GM18520 (cell line): ENCODE measurements around the gene SGSM2.

ENCODE experiments used
- ATAC-seq: cut with Tn5 transposase; IDR thresholded peaks from one replicate; pipeline ENCODE4 v1.9.1; 2021; ENCODE audit not compliant: unreplicated experiment

SGSM2 gene

GRCh38 chr17:2384439-2385127, 47.3 kb downstream of the SGSM2 start:
- ATAC-seq: no peak

GRCh38 chr17:2385240-2386210, 48.2 kb downstream of the SGSM2 start:
- no peak for ATAC-seq

GRCh38 chr17:2386400-2387085, 49.2 kb downstream of the SGSM2 start:
- ATAC-seq: no peak

- no peak for ATAC-seq
Observed at GRCh38 chr17:2387086-2388019, 50.1 kb downstream of the SGSM2 start.

- no peak for ATAC-seq
Observed at GRCh38 chr17:2388020-2388682, 50.9 kb downstream of the SGSM2 start.

GRCh38 chr17:2388683-2389055, 51.4 kb downstream of the SGSM2 start:
- no peak for ATAC-seq

GRCh38 chr17:2390199-2390836, 53.0 kb downstream of the SGSM2 start:
- ATAC-seq: no peak

- no peak for ATAC-seq
Observed at GRCh38 chr17:2391597-2392251, 54.4 kb downstream of the SGSM2 start.

- ATAC-seq: peak; percentile 41
Observed at GRCh38 chr17:2392252-2393173, 55.2 kb downstream of the SGSM2 start.

- ATAC-seq: peak; percentile 35
Observed at GRCh38 chr17:2393174-2393953, 56.1 kb downstream of the SGSM2 start.

GRCh38 chr17:2393954-2394749, 56.9 kb downstream of the SGSM2 start:
- no peak for ATAC-seq

- ATAC-seq: no peak
Observed at GRCh38 chr17:2394775-2395201, 57.5 kb downstream of the SGSM2 start.

GRCh38 chr17:2395258-2396181, 58.2 kb downstream of the SGSM2 start:
- ATAC-seq: no peak

GRCh38 chr17:2396192-2396567, 58.9 kb downstream of the SGSM2 start:
- ATAC-seq: no peak

- no peak for ATAC-seq
Observed at GRCh38 chr17:2396568-2397246, 59.4 kb downstream of the SGSM2 start.
